Measurements from ENCODE around the gene CDC16.

Gene CDC16

GRCh38 chr13:114256547-114256946 lies 21.9 kb downstream of the CDC16 start:
- no peak overlapping the region for H3K27ac ChIP-seq
- CTCF ChIA-PET = no interaction called here
- POLR2A ChIA-PET (ENCODE audit: low non-redundant PET) = no interaction called here
- no peak for TF ChIP-seq CTCF (conservative IDR thresholded peaks at IDR 0.05; ENCODE audit: low read depth)
- no peak for DNase-seq (ENCODE audit: low spot score)

GRCh38 chr13:114257014-114257413 lies 22.3 kb downstream of the CDC16 start:
- ChIA-PET POLR2A (ENCODE audit: low non-redundant PET) (no interaction called here), CTCF (interaction anchor here (0.6 kb wide), 1 partner anchor 223 kb away, joined by 3 read pairs; no protein-coding TSS in a partner anchor)
- no peak for TF ChIP-seq CTCF (conservative IDR thresholded peaks at IDR 0.05; ENCODE audit: low read depth)
- no peak overlapping the region for H3K27ac ChIP-seq
- DNase-seq (ENCODE audit: low spot score) = no peak

GRCh38 chr13:114258589-114258988 lies 23.9 kb downstream of the CDC16 start:
- ChIA-PET POLR2A (ENCODE audit: low non-redundant PET) (no interaction called here), CTCF (interaction anchor here (0.6 kb wide), 1 partner anchor 654 kb away, joined by 3 read pairs; no protein-coding TSS in a partner anchor)
- H3K27ac ChIP-seq = no peak overlapping the region
- DNase-seq (ENCODE audit: low spot score) = no peak
- no peak for TF ChIP-seq CTCF (conservative IDR thresholded peaks at IDR 0.05; ENCODE audit: low read depth)

GRCh38 chr13:114259374-114259773 lies 24.7 kb downstream of the CDC16 start:
- CTCF ChIA-PET = no interaction called here
- DNase-seq (ENCODE audit: low spot score) = no peak
- POLR2A ChIA-PET (ENCODE audit: low non-redundant PET) = no interaction called here
- no peak for TF ChIP-seq CTCF (conservative IDR thresholded peaks at IDR 0.05; ENCODE audit: low read depth)
- no peak overlapping the region for H3K27ac ChIP-seq

GRCh38 chr13:114259974-114260373 lies 25.3 kb downstream of the CDC16 start:
- POLR2A ChIA-PET (ENCODE audit: low non-redundant PET) = no interaction called here
- DNase-seq (ENCODE audit: low spot score) = no peak
- CTCF ChIA-PET = no interaction called here
- no peak for TF ChIP-seq CTCF (conservative IDR thresholded peaks at IDR 0.05; ENCODE audit: low read depth)
- no peak overlapping the region for H3K27ac ChIP-seq

GRCh38 chr13:114260814-114261213 lies 26.1 kb downstream of the CDC16 start:
- no peak overlapping the region for H3K27ac ChIP-seq
- TF ChIP-seq CTCF (conservative IDR thresholded peaks at IDR 0.05; ENCODE audit: low read depth) = no peak
- DNase-seq (ENCODE audit: low spot score) = no peak
- ChIA-PET CTCF (no interaction called here), POLR2A (ENCODE audit: low non-redundant PET) (no interaction called here)

All from RWPE1 (cell line).